PC-9 (cell line): ENCODE results near the gene MLN. TPM values are rescaled to one million over a fixed set of nuclear protein-coding genes. Genes with fewer than 3 reads are reported as not detected.

Experiments used
- BruUV-seq: library from RNA; stranded (reverse); fragments of 400-500 nt; replicated peaks from 2 replicates; lab custom pipeline; 2021; lab: Mats Ljungman, UMichigan
- CTCF ChIA-PET: fragments of 300-600 bp; sonication (Branson Sonifier 250); formaldehyde crosslinking; loops from one replicate; lab custom pipeline; 2022; ENCODE audit warnings: antibody characterized with exemption; lab: Charles Lee
- POLR2A ChIA-PET: fragments of 300-600 bp; sonication (Branson Sonifier 250); formaldehyde crosslinking; loops from one replicate; lab custom pipeline; 2022; ENCODE audit warnings: antibody characterized with exemption; ENCODE audit not compliant: unreplicated experiment; lab: Charles Lee
- DNase-seq, 2 experiments: peaks; one replicate each; pipeline versions ENCODE4 v3.0.0 to v3.0.0-alpha.2; 2015 to 2022; ENCODE audit warnings: mixed read lengths in 1 of 2
- H2AFZ ChIP-seq: fragments of 200-600 bp; sonication (generic); 2 replicates; pipeline ENCODE4 v1.8.1; 2017; ENCODE audit warnings: antibody characterized with exemption
- H3F3A ChIP-seq: fragments of 200-600 bp; sonication (generic); 2 replicates; pipeline ENCODE4 v1.8.1; 2017; ENCODE audit warnings: antibody characterized with exemption, mild to moderate bottlenecking, low read depth; ENCODE audit not compliant: insufficient read depth
- H3K27ac ChIP-seq: fragments of 200-600 bp; sonication (generic); 2 replicates; pipeline ENCODE4 v1.6.1; 2016; ENCODE audit warnings: mixed run types
- H3K27me3 ChIP-seq: fragments of 200-600 bp; sonication (generic); 2 replicates; pipeline ENCODE4 v1.6.1; 2016; ENCODE audit warnings: low read depth, mixed run types; ENCODE audit not compliant: insufficient read depth
- H3K36me3 ChIP-seq: fragments of 200-600 bp; sonication (generic); 2 replicates; pipeline ENCODE4 v1.6.1; 2016; ENCODE audit warnings: low read depth, mixed run types
- H3K4me1 ChIP-seq: fragments of 200-600 bp; sonication (generic); replicated peaks from 2 replicates; pipeline ENCODE4 v1.6.1; 2016; ENCODE audit warnings: mixed run types; ENCODE audit not compliant: insufficient read depth
- H3K4me2 ChIP-seq: fragments of 200-600 bp; sonication (generic); 2 replicates; pipeline ENCODE4 v1.6.1; 2017; ENCODE audit warnings: mixed run types
- H3K4me3 ChIP-seq: fragments of 200-600 bp; sonication (generic); 2 replicates; pipeline ENCODE4 v1.6.1; 2016; ENCODE audit warnings: mixed run types
- H3K79me2 ChIP-seq: fragments of 200-600 bp; sonication (generic); 2 replicates; pipeline ENCODE4 v1.6.1; 2017; ENCODE audit warnings: low read depth, mixed run types
- H3K9me2 ChIP-seq: fragments of 200-600 bp; sonication (generic); 2 replicates; pipeline ENCODE4 v1.8.1; 2017; ENCODE audit warnings: mild to moderate bottlenecking; ENCODE audit not compliant: insufficient read depth
- H3K9me3 ChIP-seq: fragments of 200-600 bp; sonication (generic); 2 replicates; pipeline ENCODE4 v1.8.1; 2016; ENCODE audit warnings: low read depth; ENCODE audit not compliant: insufficient read depth
- H4K20me1 ChIP-seq: fragments of 200-600 bp; sonication (generic); 2 replicates; pipeline ENCODE4 v1.8.1; 2017; ENCODE audit not compliant: insufficient read depth
- EZH2 ChIP-seq: fragments of 200-600 bp; sonication (generic); IDR thresholded peaks from 2 replicates; pipeline ENCODE4 v1.8.0; 2017; ENCODE audit warnings: antibody characterized with exemption, low read depth
- intact Hi-C: fragments of 100-400 bp; cut with micrococcal nuclease; formaldehyde crosslinking; loops from one replicate; pipeline ENCODE4 v1.10.0; 2022; ENCODE audit not compliant: unreplicated experiment
- total RNA-seq: library from RNA; stranded (reverse); gene quantifications from 2 replicates; pipeline ENCODE4 v1.2.3, GENCODE V29; 2021
- TF ChIP-seq, protein P1 (sequence below): fragments of 200-600 bp; sonication (generic); conservative IDR thresholded peaks from 2 replicates; pipeline ENCODE4 v1.6.1; 2017; ENCODE audit warnings: mixed run types, antibody characterized with exemption, mild to moderate bottlenecking, moderate library complexity

MLN gene
- total RNA-seq, 1 experiment from 2014 or later, result not detected

DNA sequence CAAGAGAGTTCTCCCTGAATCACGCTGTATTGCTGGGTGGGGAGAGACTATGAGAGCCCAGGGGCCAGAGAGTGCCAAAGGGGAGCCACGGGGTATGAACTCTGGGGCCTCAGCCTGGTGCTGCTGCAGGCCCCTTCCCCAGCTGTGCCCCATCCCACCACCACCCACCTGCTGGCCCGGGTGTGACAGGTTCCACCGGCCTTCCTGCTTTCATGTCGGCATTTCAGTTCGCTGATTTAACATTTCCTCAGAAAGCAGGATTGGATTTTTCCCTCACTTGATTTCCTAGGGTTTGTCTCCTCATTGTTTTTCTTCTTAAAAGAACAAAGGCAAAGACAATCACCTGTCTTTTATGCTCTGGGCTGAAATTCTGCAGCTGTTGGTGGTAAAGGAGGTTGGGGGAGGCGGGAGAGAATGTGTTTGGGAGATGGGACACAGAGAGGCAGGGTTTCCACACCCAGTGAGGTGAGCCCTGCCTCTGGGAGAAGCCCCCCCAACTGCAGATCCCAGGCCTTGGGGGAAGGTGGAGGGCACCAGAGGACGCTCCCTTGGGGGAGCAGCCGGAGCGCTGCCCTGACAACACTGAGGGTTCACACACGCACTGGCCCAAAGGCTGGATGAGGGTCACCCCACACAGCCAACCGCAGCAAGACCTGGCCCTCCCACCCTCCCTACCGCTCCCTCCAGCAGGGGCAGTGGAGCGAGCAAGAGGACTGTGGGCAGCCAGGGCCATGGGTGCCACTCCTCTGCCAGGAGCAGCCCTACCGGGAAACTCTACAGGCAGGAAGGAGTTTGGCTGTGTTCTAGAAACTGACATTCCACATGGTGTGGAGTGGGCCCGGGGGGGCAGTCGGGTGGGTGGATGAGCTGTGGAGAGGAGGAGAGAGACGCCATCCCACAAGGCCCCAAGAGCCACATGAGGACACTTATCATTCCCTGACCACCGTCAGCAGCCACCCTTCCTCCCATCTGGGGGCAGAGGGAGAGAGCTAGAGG, 10.5 kb upstream of the MLN start:
- Histone ChIP-seq H3F3A (no peaks in the 10 kb centered on the region), H3K9me2 (no peaks in the 10 kb centered on the region), H3K27me3 (peaks cover 82% of the 10 kb centered on the region), H3K4me2 (no peak overlapping the region), H3K27ac (no peak overlapping the region), H3K4me3 (no peak overlapping the region), H4K20me1 (no peaks in the 10 kb centered on the region), H3K9me3 (no peaks in the 10 kb centered on the region), H3K36me3 (no peaks in the 10 kb centered on the region), H2AFZ (no peak overlapping the region), H3K79me2 (no peaks in the 10 kb centered on the region), H3K4me1 (no peaks in the 10 kb centered on the region)
- CTCF ChIA-PET, result no interaction called here
- no TSS peak for BruUV-seq
- intact Hi-C loops, result no loop called here
- TF ChIP-seq, protein P1, sequence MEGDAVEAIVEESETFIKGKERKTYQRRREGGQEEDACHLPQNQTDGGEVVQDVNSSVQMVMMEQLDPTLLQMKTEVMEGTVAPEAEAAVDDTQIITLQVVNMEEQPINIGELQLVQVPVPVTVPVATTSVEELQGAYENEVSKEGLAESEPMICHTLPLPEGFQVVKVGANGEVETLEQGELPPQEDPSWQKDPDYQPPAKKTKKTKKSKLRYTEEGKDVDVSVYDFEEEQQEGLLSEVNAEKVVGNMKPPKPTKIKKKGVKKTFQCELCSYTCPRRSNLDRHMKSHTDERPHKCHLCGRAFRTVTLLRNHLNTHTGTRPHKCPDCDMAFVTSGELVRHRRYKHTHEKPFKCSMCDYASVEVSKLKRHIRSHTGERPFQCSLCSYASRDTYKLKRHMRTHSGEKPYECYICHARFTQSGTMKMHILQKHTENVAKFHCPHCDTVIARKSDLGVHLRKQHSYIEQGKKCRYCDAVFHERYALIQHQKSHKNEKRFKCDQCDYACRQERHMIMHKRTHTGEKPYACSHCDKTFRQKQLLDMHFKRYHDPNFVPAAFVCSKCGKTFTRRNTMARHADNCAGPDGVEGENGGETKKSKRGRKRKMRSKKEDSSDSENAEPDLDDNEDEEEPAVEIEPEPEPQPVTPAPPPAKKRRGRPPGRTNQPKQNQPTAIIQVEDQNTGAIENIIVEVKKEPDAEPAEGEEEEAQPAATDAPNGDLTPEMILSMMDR, result no peak
- TF ChIP-seq EZH2, result no peak
- no peak for DNase-seq
- POLR2A ChIA-PET, result no interaction called here

DNA sequence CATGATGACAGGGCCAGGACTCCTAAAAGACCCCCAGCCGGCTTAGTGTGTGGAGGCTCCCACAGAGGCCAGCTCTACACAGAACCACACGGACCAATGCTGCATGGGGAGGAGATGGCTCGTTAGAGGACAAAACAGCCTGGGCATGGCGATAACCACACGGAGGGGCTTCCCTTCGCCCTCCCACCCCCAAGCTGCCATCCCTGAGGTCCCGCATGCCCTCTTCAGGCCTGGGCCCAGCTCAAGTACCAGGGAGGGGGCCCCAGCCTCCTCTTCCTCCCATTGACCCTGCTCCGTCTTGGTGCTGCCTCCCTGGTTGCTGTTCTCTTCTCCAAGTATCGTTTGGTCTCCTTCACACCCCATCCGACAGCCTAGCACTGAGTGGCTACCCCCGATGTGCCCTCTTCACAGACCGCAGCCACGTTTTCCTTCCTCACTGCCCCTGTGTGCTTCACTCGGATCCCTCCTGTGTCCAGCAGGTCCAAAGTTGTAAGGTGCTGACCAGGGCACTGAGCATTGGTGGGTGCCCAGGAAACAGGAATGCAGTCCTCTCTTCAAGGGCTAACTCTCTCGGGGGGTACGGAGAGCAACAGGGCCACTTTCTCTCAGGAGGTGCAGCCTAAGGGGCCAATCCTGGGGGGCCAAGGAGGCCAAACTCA, 9.6 kb upstream of the MLN start:
- CTCF ChIA-PET, result no interaction called here
- Histone ChIP-seq H3F3A (no peaks in the 10 kb centered on the region), H2AFZ (no peak overlapping the region), H3K4me2 (no peak overlapping the region), H3K9me2 (no peaks in the 10 kb centered on the region), H3K9me3 (no peaks in the 10 kb centered on the region), H3K27ac (no peak overlapping the region), H3K4me1 (no peaks in the 10 kb centered on the region), H3K79me2 (no peaks in the 10 kb centered on the region), H3K4me3 (no peak overlapping the region), H4K20me1 (no peaks in the 10 kb centered on the region), H3K36me3 (no peaks in the 10 kb centered on the region), H3K27me3 (peaks cover 84% of the 10 kb centered on the region)
- no TSS peak for BruUV-seq
- no peak for DNase-seq
- intact Hi-C loops, result no loop called here
- TF ChIP-seq, protein P1, result no peak
- TF ChIP-seq EZH2, result no peak
- POLR2A ChIA-PET, result no interaction called here

GRCh38 chr6:33812669-33813068, 8.9 kb upstream of the MLN start:
- Histone ChIP-seq H2AFZ (no peak overlapping the region), H3K36me3 (no peaks in the 10 kb centered on the region), H3F3A (no peaks in the 10 kb centered on the region), H4K20me1 (no peaks in the 10 kb centered on the region), H3K4me3 (no peak overlapping the region), H3K4me2 (no peak overlapping the region), H3K9me3 (no peaks in the 10 kb centered on the region), H3K27me3 (peaks cover 85% of the 10 kb centered on the region), H3K79me2 (no peaks in the 10 kb centered on the region), H3K9me2 (no peaks in the 10 kb centered on the region), H3K4me1 (no peaks in the 10 kb centered on the region), H3K27ac (no peak overlapping the region)
- DNase-seq, result peak; percentile 52 to 63
- CTCF ChIA-PET, result no interaction called here
- intact Hi-C loops, result no loop called here
- BruUV-seq, result no TSS peak
- POLR2A ChIA-PET, result no interaction called here
- no peak for TF ChIP-seq EZH2
- TF ChIP-seq, protein P1, result peak; percentile 36; the same call in 1 of the 2 replicates
